DMS153 (cell line): Measurements from ENCODE around the gene LZTS3.
A peak's percentile ranks its signal among the peaks of the same experiment; 100 is the strongest.
"Not testable (repeated sequence)": the region's sequence is repeated elsewhere in the genome, so short reads cannot be mapped to it uniquely, and the experiment has no call there.

Experiments used
- DNase-seq: peaks from one replicate; lab custom pipeline; 2025; lab: John Stamatoyannopoulos, UW

Gene LZTS3

GRCh38 chr20:3135507-3136070 is 37.8 kb downstream of the LZTS3 start:
- DNase-seq: no peak

DNA sequence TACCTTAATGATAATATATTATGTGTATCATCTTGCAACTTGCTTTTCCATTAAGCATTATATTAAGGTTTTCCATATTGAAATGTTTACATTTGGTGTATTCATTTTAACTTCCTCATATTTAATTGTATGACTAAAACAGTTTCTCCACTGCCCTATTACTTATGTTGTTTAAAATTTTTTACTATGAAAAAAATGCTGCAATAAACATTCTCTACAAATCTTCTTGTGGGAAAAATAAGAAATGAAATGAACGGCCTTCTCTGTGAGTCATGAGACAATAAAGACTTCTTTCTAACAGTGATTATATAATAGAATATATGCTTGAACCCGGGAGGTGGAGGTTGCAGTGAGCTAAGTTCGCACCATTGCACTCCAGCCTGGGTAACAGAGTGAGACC is 39.2 kb downstream of the LZTS3 start:
- no peak for DNase-seq

GRCh38 chr20:3133155-3133554 is 40.2 kb downstream of the LZTS3 start:
- no peak for DNase-seq

DNA sequence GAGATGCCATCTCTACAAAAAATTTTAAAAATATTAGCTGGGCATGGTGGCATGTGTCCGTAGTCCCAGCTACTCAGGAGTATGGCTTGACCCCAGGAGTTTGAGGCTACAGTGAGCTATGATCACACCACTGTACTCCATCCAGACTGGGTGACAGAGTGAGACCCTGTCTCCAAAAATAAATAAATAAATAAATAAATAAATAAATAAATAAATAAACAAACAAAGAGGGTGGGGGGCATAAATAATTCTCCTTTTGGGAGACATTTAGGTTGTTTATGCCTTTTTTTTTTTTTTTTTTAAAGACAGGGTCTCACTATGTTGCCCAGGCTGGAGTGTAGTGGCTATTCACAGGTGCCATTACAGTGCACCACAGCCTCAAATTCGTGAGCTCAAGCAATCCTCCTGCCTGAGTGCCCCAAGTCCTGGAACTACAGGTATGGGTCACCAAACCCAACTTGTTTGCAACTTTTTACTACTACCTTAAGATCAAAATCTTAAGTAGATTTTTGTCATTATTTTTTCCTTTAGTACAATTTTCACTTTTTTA is 43.2 kb downstream of the LZTS3 start:
- no peak for DNase-seq

DNA sequence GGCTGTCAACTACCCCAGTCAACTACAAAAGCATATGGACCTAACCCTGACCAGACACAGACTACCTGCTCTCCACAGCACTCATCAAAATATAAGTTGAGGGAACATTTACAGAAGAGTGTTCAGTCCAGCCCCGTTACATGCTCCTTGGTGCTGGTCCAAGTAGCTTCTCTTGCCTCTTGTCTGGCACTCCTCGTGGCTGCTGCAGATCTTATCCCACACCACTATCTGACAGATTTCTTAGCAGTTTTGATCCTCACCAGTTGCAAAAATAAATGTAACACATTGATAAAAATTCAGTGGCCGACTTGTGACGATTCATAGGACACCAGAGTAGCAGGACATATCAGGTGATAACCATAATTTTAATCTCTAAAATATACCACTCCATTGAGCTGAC is 44.3 kb downstream of the LZTS3 start:
- DNase-seq: no peak

DNA sequence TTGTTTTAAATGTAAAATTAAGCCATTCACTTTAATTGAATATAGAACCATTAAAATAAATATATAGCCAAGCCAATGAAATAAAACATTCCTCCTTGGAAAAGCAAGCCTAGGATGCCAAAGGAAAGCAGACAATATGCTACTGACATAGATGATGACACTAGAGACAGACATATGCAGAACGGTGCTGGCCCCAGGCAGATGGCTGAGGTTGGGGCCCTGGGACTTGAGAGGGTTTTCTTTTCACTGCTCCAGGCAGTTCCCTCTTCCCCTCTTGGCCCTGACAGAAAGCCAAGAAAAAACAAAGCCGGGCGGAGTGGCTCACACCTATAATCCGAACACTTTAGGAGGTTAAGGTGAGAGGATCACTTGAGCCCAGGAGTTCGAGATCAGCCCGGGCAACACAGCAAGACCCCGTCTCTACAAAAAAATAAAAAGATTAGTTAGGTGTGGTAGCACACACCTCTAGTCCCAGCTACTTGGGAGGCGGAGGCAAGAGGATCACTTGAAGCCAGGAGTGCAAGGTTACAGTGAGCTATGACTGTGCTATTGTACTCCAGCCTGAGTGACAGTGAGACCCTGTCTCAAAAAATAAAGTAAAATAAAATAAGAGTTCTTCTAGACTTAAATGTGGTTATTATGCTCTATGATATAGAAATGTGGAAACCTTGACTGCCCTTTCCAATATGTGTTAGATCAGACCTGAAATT is 44.9 kb downstream of the LZTS3 start:
- no peak for DNase-seq

- no peak for DNase-seq
Measured at GRCh38 chr20:3126527-3126859, 46.9 kb downstream of the LZTS3 start.

DNA sequence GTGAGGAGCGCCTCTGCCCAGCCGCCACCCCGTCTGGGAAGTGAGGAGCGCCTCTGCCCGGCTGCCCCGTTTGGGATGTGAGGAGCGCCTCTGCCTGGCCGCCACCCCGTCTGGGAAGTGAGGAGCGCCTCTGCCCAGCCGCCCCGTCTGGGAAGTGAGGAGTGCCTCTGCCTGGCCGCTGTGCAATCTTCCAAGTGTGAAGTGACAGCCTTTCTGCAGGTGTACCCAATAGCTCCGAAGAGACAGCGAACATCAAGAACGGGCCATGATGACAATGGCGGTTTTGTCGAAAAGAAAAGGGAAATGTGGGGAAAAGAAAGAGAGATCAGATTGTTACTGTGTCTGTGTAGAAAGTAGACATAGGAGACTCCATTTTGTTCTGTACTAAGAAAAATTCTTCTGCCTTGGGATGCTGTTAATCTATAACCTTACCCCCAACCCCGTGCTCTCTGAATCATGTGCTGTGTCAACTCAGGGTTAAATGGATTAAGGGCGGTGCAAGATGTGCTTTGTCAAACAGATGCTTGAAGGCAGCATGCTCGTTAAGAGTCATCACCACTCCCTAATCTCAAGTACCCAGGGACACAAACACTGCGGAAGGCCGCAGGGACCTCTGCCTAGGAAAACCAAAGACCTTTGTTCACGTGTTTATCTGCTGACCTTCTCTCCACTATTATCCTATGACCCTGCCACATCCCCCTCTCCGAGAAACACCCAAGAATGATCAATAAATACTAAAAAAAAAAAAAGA is 47.4 kb downstream of the LZTS3 start:
- not testable (repeated sequence) for DNase-seq

GRCh38 chr20:3124773-3125560 is 48.4 kb downstream of the LZTS3 start:
- DNase-seq: not testable (repeated sequence)

DNA sequence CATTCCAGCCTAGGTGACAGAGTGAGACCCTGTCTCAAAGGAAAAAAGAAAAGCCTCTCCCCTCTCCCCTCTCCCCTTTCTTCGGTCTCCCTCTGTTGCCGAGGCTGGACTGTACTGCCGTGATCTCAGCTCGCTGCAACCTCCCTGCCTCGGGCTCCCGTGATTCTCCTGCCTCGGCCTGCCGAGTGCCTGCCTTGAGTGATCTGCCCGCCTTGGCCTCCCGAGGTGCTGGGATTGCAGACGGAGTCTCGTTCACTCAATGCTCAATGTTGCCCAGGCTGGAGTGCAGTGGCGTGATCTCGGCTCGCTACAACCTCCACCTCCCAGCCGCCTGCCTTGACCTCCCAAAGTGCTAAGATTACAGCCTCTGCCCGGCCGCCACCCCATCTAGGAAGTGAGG is 49.2 kb downstream of the LZTS3 start:
- DNase-seq: not testable (repeated sequence)

- DNase-seq: peak; percentile 33
Measured at GRCh38 chr20:3123542-3123941, 49.8 kb downstream of the LZTS3 start.

DNA sequence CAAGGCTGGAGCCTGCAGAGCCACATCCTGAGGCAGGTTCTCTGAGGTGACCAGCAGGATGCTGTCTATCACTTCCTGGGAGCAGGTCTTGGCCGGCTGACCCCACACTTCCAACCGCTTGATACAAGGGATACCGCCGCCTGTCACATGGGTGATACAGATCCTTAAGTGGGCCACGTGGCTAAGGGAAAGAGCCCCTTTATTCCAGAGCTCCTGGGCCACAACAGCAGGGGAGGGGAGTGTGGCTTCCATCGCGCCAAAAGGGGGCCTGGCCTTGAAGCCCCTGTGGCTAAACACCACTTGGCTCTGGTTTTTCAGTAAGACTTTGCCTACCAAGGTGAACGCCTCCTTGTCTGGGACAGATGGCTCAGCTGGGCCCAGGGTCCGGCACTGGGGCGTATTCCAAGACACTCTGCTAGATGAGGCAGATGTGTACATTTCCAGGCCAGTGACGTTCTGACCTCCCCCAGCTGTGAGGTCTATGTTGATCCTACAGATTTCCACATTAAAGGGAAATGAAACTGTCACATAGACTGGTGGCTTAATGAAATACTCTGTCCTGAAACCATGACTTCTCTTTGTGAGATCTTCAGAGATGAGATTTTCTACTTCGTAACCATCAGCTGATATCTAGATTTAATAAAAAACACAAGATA is 51.3 kb downstream of the LZTS3 start:
- no peak for DNase-seq

GRCh38 chr20:3121271-3121911 is 52.0 kb downstream of the LZTS3 start:
- no peak for DNase-seq

DNA sequence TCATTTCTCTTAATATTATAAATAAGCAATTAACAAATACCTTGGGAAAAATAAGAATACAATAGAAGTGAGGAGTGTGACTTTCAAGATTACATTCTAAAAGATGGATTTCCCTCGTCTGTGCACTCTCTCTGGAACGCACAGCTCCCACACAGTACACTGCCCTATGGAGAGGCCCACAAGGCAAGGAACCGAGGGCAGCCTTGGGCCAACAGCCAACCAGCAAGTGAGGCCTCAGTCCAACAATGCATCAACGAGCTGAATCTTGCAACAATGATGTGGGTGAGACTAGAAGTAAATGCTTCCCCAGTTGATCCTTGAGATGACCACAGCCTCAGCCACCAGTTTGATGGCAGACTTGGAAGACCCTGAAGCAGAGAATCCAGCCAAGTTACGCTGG is 54.3 kb downstream of the LZTS3 start:
- DNase-seq: no peak

DNA sequence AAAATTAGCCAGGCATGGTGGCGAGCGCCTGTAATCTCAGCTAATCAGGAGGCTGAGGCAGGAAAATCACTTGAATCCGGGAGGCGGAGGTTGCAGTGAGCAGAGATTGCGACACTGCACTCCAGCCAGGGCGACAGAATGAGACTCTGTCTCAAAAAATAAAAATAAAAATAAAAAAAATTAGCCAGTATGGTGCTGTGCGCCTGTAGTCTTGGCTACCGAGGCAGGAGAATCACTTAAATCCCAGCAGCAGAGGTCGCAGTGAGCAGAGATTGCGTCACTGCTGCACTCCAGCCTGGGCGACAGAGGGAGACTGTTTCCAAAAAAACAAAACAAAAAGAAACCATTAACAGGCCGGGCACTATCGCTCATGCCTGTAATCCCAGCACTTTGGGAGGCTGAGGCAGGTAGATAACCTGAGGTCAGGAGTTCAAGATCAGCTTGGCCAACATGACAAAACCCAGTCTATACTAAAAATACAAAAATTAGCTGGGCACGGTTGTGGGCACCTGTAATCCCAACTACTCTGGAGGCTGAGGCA is 55.4 kb downstream of the LZTS3 start:
- DNase-seq: peak; percentile 46

- no peak for DNase-seq
Measured at GRCh38 chr20:3116341-3116740, 57.0 kb downstream of the LZTS3 start.

GRCh38 chr20:3115190-3116107 is 57.9 kb downstream of the LZTS3 start:
- DNase-seq: peak; percentile 24
